Measurements from ENCODE around the gene SHB.
A peak's percentile ranks its signal among the peaks of the same experiment; 100 is the strongest.

Gene SHB

GRCh38 chr9:38008168-38009034 is 60.6 kb downstream of the SHB start:
- DNase-seq (ENCODE audit: low read depth, low spot score) = peak; percentile 47

GRCh38 chr9:38007016-38007415 is 62.0 kb downstream of the SHB start:
- DNase-seq (ENCODE audit: low read depth, low spot score) = no peak

GRCh38 chr9:38006163-38006562 is 62.9 kb downstream of the SHB start:
- DNase-seq (ENCODE audit: low read depth, low spot score) = no peak

GRCh38 chr9:38004809-38005560 is 64.0 kb downstream of the SHB start:
- no peak for DNase-seq (ENCODE audit: low read depth, low spot score)

- DNase-seq (ENCODE audit: low read depth, low spot score) = no peak
These were observed 64.8 kb downstream of the SHB start for GRCh38 chr9:38003946-38004808.

GRCh38 chr9:38003230-38003629 is 65.8 kb downstream of the SHB start:
- no peak for DNase-seq (ENCODE audit: low read depth, low spot score)

- DNase-seq (ENCODE audit: low read depth, low spot score) = no peak
These were observed 67.6 kb downstream of the SHB start for GRCh38 chr9:38001430-38001829.

GRCh38 chr9:38000735-38001134 is 68.3 kb downstream of the SHB start:
- no peak for DNase-seq (ENCODE audit: low read depth, low spot score)

- no peak for DNase-seq (ENCODE audit: low read depth, low spot score)
These were observed 68.7 kb downstream of the SHB start for GRCh38 chr9:38000332-38000731.

GRCh38 chr9:37999588-38000189 is 69.3 kb downstream of the SHB start:
- DNase-seq (ENCODE audit: low read depth, low spot score) = no peak

GRCh38 chr9:37998881-37999587 is 70.0 kb downstream of the SHB start:
- peak; percentile 83 for DNase-seq (ENCODE audit: low read depth, low spot score)

- no peak for DNase-seq (ENCODE audit: low read depth, low spot score)
These were observed 71.2 kb downstream of the SHB start for GRCh38 chr9:37997636-37998374.

- no peak for DNase-seq (ENCODE audit: low read depth, low spot score)
These were observed 72.2 kb downstream of the SHB start for GRCh38 chr9:37996819-37997217.

GRCh38 chr9:37995961-37996818 is 72.8 kb downstream of the SHB start:
- no peak for DNase-seq (ENCODE audit: low read depth, low spot score)

- DNase-seq (ENCODE audit: low read depth, low spot score) = no peak
These were observed 73.7 kb downstream of the SHB start for GRCh38 chr9:37995348-37995737.

GRCh38 chr9:37994639-37995347 is 74.2 kb downstream of the SHB start:
- no peak for DNase-seq (ENCODE audit: low read depth, low spot score)

- DNase-seq (ENCODE audit: low read depth, low spot score) = no peak
These were observed 76.1 kb downstream of the SHB start for GRCh38 chr9:37992924-37993349.

GRCh38 chr9:37990404-37991015 is 78.5 kb downstream of the SHB start:
- no peak for DNase-seq (ENCODE audit: low read depth, low spot score)
